MM.1S (cell line): ENCODE data around the gene PSTPIP1.

Experiments used
- CTCF ChIP-seq: fragments of 300-600 bp; sonication (generic); IDR thresholded peaks from 2 replicates; pipeline ENCODE4 v1.5.1; 2016; ENCODE audit warnings: antibody characterized with exemption, low read length, mixed read lengths
- EZH2 ChIP-seq: fragments of 300-600 bp; sonication (generic); optimal IDR thresholded peaks from 2 replicates; pipeline ENCODE3; 2017; ENCODE audit warnings: low read depth, mild to moderate bottlenecking, antibody characterized with exemption, low read length, mixed read lengths

- no peak for TF ChIP-seq CTCF
- TF ChIP-seq EZH2: no peak
Measured at GRCh38 chr15:77018796-77019505, 24.0 kb downstream of the PSTPIP1 start.
